Brain pericyte (primary cell): Measurements from ENCODE around the gene KCNMB2.

ENCODE experiments used
- DNase-seq: peaks from one replicate; pipeline ENCODE4 v3.0.0-alpha.2; 2012; ENCODE audit warnings: low read depth, low spot score

The KCNMB2 gene

GRCh38 chr3:178752843-178753242 is 216.6 kb downstream of the KCNMB2 start:
- no peak for DNase-seq

- no peak for DNase-seq
These were observed 218.7 kb downstream of the KCNMB2 start for GRCh38 chr3:178754852-178755510.

- no peak for DNase-seq
These were observed 224.8 kb downstream of the KCNMB2 start for GRCh38 chr3:178761024-178761423.

- DNase-seq: no peak
These were observed 225.2 kb downstream of the KCNMB2 start for GRCh38 chr3:178761461-178761860.

GRCh38 chr3:178762385-178762784 is 226.1 kb downstream of the KCNMB2 start:
- no peak for DNase-seq

- no peak for DNase-seq
These were observed 229.2 kb downstream of the KCNMB2 start for GRCh38 chr3:178765472-178765871.

- no peak for DNase-seq
These were observed 231.3 kb downstream of the KCNMB2 start for GRCh38 chr3:178767581-178767980.

GRCh38 chr3:178768072-178768864 is 232.0 kb downstream of the KCNMB2 start:
- no peak for DNase-seq

- DNase-seq: no peak
These were observed 235.3 kb downstream of the KCNMB2 start for GRCh38 chr3:178771511-178771910.

- DNase-seq: no peak
These were observed 236.5 kb downstream of the KCNMB2 start for GRCh38 chr3:178772746-178773145.

- DNase-seq: no peak
These were observed 237.1 kb downstream of the KCNMB2 start for GRCh38 chr3:178773358-178773757.

- no peak for DNase-seq
These were observed 241.6 kb downstream of the KCNMB2 start for GRCh38 chr3:178777718-178778411.

GRCh38 chr3:178778589-178778988 is 242.4 kb downstream of the KCNMB2 start:
- DNase-seq: no peak

GRCh38 chr3:178785961-178786360 is 249.7 kb downstream of the KCNMB2 start:
- no peak for DNase-seq

GRCh38 chr3:178787960-178788359 is 251.7 kb downstream of the KCNMB2 start:
- DNase-seq: no peak

GRCh38 chr3:178794711-178795110 is 258.5 kb downstream of the KCNMB2 start:
- DNase-seq: no peak

- DNase-seq: no peak
These were observed 259.1 kb downstream of the KCNMB2 start for GRCh38 chr3:178795349-178795748.

GRCh38 chr3:178802259-178802658 is 266.0 kb downstream of the KCNMB2 start:
- DNase-seq: no peak

GRCh38 chr3:178802993-178803693 is 266.9 kb downstream of the KCNMB2 start:
- peak; percentile 32 for DNase-seq

- DNase-seq: no peak
These were observed 268.4 kb downstream of the KCNMB2 start for GRCh38 chr3:178804606-178805005.

- DNase-seq: no peak
These were observed 269.5 kb downstream of the KCNMB2 start for GRCh38 chr3:178805741-178806140.

- no peak for DNase-seq
These were observed 270.4 kb downstream of the KCNMB2 start for GRCh38 chr3:178806651-178807050.
